GM18907 (cell line): Measurements from ENCODE around the gene PCDHGB5.

ENCODE experiments used
- ATAC-seq: cut with Tn5 transposase; IDR thresholded peaks from one replicate; pipeline ENCODE4 v1.9.1; 2021; ENCODE audit warnings: mild to moderate bottlenecking, moderate library complexity; ENCODE audit not compliant: unreplicated experiment

The PCDHGB5 gene

DNA sequence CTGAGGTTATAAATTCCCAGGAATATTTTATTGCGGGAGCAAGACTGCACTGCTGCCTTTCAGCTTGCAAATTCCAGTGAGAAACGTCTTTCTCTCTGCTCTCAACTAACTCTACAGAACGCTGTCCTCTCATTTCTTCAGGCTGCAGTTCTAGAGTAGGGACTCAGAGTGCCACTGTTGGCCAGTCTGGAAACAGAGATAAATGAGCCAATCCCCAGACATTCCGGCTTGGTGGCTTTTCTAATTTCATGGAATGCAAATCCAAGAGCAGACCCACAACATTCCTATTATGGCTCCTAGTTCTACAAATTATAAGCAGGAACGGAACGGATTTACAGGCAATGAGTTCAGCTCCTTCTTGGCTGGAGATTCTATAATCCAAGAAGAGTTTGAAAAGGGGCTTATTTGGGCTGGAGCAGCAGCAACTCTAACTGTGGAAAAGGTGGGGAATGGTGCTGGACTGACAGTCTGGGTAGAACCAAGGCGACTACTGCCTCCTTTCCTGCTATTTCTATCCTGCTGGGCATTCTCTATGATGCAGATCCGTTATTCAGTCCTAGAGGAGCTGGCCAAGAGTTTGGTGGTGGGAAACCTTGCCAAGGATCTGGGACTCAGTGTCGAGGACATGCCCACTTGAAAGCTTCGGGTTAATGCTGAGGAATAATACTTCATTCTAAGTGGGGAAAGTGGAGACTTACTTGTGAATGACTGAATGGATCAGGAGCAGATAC lies 41.8 kb downstream of the PCDHGB5 start:
- no peak for ATAC-seq

DNA sequence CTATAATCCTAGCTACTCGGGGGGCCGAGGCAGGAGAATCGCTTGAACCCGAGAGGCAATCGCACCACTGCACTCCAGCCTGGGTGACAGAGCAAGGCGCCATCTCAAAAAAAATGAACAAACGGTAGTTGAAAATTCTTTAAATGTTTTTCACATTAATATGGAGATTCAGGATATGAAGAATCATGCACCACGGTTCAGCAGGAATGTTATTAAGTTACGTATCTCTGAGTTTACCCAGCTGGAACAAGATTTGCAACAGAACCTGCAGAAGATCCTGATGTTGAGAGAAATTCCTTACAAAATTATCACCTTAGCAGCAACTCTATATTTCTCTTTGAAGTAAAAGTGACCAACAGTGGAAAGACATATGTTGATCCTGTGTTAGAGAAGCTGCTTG lies 42.6 kb downstream of the PCDHGB5 start:
- ATAC-seq, result no peak

DNA sequence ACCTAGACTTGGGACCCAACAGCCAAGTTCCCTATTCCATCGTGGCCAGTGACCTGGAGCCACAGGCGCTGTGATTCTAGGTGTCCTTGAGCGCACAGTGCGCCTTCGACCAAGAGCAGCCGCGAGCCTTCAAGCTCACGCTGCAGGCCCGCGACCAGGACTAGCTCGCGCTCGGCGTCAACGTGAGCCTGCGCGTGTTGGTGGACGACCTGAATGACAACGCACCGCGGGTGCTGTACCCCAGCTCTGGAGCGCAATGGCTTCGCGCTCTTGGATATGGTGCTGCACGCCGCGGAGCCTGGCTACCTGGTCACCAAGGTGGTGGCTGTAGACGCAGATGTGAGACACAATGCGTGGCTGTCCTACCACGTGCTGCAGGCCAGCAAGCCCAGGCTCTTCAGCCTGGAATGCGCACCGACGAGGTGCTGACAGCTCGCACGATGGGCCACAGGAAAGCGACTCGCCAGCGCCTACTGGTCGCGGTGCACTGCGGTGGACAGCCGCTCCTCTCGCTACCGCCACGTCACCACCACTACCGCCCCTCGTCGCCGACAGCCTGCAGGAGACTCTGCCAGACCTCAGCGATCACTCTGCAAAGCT lies 43.9 kb downstream of the PCDHGB5 start:
- ATAC-seq, result no peak
